Measurements from ENCODE around the gene STOML2.

DNA sequence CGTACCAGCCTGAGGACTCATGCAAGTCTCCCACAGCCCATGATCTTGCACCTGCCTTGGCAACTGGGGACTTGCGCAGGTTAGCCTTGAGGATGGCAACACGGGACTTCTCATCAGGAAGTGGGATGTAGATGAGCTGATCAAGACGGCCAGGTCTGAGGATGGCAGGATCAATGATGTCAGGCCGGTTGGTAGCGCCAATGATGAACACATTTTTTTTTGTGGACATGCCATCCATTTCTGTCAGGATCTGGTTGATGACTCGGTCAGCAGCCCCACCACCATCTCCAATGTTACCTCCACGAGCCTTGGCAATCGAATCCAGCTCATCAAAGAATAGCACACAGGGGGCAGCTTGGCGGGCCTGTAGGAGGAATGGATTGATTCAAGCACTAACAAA is 43.5 kb downstream of the STOML2 start:
- TF ChIP-seq, protein P1, sequence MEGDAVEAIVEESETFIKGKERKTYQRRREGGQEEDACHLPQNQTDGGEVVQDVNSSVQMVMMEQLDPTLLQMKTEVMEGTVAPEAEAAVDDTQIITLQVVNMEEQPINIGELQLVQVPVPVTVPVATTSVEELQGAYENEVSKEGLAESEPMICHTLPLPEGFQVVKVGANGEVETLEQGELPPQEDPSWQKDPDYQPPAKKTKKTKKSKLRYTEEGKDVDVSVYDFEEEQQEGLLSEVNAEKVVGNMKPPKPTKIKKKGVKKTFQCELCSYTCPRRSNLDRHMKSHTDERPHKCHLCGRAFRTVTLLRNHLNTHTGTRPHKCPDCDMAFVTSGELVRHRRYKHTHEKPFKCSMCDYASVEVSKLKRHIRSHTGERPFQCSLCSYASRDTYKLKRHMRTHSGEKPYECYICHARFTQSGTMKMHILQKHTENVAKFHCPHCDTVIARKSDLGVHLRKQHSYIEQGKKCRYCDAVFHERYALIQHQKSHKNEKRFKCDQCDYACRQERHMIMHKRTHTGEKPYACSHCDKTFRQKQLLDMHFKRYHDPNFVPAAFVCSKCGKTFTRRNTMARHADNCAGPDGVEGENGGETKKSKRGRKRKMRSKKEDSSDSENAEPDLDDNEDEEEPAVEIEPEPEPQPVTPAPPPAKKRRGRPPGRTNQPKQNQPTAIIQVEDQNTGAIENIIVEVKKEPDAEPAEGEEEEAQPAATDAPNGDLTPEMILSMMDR (IDR thresholded peaks at IDR 0.05; ENCODE audit: insufficient read depth, low read depth, low read length): no peak
- no peak for TF ChIP-seq EZH2 (IDR thresholded peaks at IDR 0.05; ENCODE audit: insufficient read depth, low read length)
